ENCODE data around the gene P3H2.

- no peak for TF ChIP-seq CTCF (IDR thresholded peaks at IDR 0.05)
- no peak for TF ChIP-seq EP300 (IDR thresholded peaks at IDR 0.05)
Observed at GRCh38 chr3:189936201-189936945, 184.3 kb downstream of the P3H2 start.

Data from stomach (tissue), 4 donors.